Ovary (tissue), 9 donors: ENCODE results near the gene C1QTNF1. TPM values are rescaled to one million over a fixed set of nuclear protein-coding genes. Genes with fewer than 3 reads are reported as not detected.
"Not testable (repeated sequence)": the region's sequence is repeated elsewhere in the genome, so short reads cannot be mapped to it uniquely, and the experiment has no call there.

ENCODE experiments used
- DNase-seq, 5 donors: peaks; one replicate each; pipeline ENCODE4 v3.0.0-alpha.2; 2019 to 2020
- H3K27ac ChIP-seq, 2 donors: fragments of 200-600 bp; one replicate each; pipeline versions ENCODE4 v1.5.1 to v1.8.0; 2019 to 2022
- H3K27me3 ChIP-seq: fragments of 200-600 bp; one replicate; pipeline ENCODE4 v1.8.0; 2022
- H3K36me3 ChIP-seq: fragments of 200-600 bp; sonication (generic); one replicate; pipeline ENCODE4 v1.5.1; 2019
- H3K4me1 ChIP-seq: one replicate; pipeline ENCODE4 v1.8.1; 2013; ENCODE audit warnings: mild to moderate bottlenecking, moderate library complexity; ENCODE audit not compliant: insufficient read depth
- H3K4me3 ChIP-seq: fragments of 200-600 bp; sonication (generic); one replicate; pipeline ENCODE4 v1.5.1; 2017
- H3K9me3 ChIP-seq, 2 donors: fragments of 200-600 bp in 1 of 2; sonication (generic) in 1 of 2; one replicate each; pipeline versions ENCODE4 v1.5.1 to v1.8.1; 2013 to 2019; ENCODE audit warnings: mild to moderate bottlenecking in 1 of 2, moderate library complexity in 1 of 2
- EP300 ChIP-seq: sonication (generic); formaldehyde crosslinking; IDR thresholded peaks from one replicate; pipeline ENCODE4 v1.6.1; 2017; ENCODE audit warnings: antibody characterized with exemption
- POLR2A ChIP-seq: fragments of 450-650 bp; IDR thresholded peaks from one replicate; pipeline ENCODE4 v1.6.1; 2017; ENCODE audit warnings: antibody characterized with exemption, mild to moderate bottlenecking, moderate library complexity
- WGBS, 3 donors: extraction: QIAGEN DNeasy Blood & Tissue Kit in 1 of 3; methylation state at CpG; one replicate each; pipeline versions ENCODE4 v1.1.5 to v1.1.7; 2013 to 2017; 5-methylcytosine and 5-hydroxymethylcytosine counted together
- intact Hi-C, 4 donors: fragments of 100-400 bp; cut with DNase I; formaldehyde crosslinking; loops; one replicate each; pipeline versions ENCODE4 v1.11.0 to v1.15.1; 2022 to 2023
- polyA plus RNA-seq, 2 donors: library from polyadenylated mRNA; stranded (reverse); fragments of 200-250 nt in 1 of 2; fragments of 350-450 nt in 1 of 2; fragmentation: Illumina TruSeq in 1 of 2; extraction: RNeasy Lipid Tissue Mini Kit (QIAGEN cat#74804) in 1 of 2; gene quantifications; one replicate each; pipeline ENCODE4 v1.2.3, GENCODE V29; 2013 to 2014
- total RNA-seq, 7 donors: library from RNA; depleted of rRNA in 2 of 7; stranded (reverse); fragments of >200 nt in 2 of 7; fragmentation: NEBNext Ultra II Directional in 3 of 7; extraction: Animal tissue kit (Norgen Biotek cat#: 25700) in 3 of 7; gene quantifications; one replicate each; pipeline versions ENCODE4 v1.1.0 to v1.2.4, GENCODE V29; 2016 to 2023
- TF ChIP-seq, protein P1 (sequence below), 3 donors: fragments of 450-650 bp in 2 of 3; fragments of 200-600 bp in 1 of 3; IDR thresholded peaks; one replicate each; pipeline versions ENCODE4 v1.5.1 to v1.8.0; 2016 to 2022; ENCODE audit warnings: antibody characterized with exemption in 3 of 3, mild to moderate bottlenecking in 1 of 3
- donor health status: DM: no; HTN: no; CAD: no; lungs with moderate emphysema.
- donor health status: DM: no; HTN: no; CAD: no.
- donor health status: Bipolar disorder and iron deficiency.
- donor health status: DM: yes; HTN: yes; CAD: no.
- donor health status: DM: no; HTN: no; CAD: no.
- donor health status: DM: yes; HTN: yes; CAD: no.

The C1QTNF1 gene
- total and polyA plus RNA-seq, 9 donors: 17.9 to 85.9 (median 53.5) TPM

DNA sequence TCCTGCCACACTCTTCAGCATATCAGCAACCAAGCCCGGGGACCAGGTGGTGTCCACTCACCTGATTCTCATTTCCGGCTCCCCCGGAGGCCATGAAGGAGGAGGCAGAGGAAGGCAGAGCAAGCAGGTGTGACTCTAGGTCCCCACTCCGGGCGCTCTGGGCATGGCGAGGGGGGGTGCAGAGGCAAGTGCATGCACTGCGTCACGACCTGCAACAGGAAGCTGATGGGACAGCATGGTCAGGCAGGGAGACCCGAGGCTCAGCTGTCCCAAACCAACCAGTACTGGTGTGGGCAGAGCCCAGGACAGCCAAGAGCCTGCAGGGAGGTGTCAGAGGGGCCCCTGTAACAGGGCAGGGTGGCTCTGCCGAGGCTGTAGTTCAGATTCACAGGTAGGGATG, 48.6 kb downstream of the C1QTNF1 start:
- DNase-seq: peak in 1 of 5 donors; percentile 31
- intact Hi-C loops: no loop called here

DNA sequence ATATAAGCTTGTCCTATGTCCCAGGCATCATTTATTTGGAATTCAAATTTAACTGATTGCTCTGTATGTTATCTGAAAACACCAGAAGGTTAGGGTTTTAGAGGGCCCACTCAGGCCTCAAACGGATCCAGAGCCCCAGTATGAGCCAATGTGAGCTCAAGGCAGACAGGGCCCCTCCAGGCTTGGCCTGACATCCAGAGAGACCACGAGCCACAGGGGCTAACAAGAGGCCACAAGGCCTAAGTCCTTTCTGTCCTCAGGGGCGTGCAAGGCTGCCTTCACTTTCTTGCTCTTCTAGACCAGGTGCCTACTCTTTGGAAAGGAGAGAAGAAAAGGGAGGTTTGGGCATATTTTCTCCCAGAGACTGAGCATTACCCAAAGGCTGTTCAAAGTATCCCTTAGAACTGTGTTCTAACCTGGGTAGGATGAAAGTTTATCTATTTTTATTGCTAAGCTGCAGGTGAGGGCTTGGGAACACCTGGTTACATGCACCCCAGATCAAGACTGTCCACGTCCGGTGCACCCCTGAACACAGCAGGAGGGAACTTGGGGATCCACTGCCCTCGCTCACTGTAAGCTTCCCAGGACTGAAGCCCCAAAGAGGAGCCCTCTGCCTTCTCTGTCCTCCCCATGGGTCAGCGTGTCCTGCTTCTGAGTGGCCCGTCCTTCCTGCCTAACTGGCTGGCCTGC, 49.2 kb downstream of the C1QTNF1 start:
- DNase-seq: peak in 1 of 5 donors; percentile 12
- Histone ChIP-seq H3K4me1 (peaks cover 2% of the 10 kb centered on the region), H3K27ac (no peak overlapping the region), H3K27me3 (no peaks in the 10 kb centered on the region), H3K36me3 (no peaks in the 10 kb centered on the region), H3K9me3 (no peaks in the 10 kb centered on the region), H3K4me3 (no peak overlapping the region)
- intact Hi-C loops: no loop called here
- TF ChIP-seq, protein P1, sequence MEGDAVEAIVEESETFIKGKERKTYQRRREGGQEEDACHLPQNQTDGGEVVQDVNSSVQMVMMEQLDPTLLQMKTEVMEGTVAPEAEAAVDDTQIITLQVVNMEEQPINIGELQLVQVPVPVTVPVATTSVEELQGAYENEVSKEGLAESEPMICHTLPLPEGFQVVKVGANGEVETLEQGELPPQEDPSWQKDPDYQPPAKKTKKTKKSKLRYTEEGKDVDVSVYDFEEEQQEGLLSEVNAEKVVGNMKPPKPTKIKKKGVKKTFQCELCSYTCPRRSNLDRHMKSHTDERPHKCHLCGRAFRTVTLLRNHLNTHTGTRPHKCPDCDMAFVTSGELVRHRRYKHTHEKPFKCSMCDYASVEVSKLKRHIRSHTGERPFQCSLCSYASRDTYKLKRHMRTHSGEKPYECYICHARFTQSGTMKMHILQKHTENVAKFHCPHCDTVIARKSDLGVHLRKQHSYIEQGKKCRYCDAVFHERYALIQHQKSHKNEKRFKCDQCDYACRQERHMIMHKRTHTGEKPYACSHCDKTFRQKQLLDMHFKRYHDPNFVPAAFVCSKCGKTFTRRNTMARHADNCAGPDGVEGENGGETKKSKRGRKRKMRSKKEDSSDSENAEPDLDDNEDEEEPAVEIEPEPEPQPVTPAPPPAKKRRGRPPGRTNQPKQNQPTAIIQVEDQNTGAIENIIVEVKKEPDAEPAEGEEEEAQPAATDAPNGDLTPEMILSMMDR (IDR thresholded peaks at IDR 0.05): no peak
- no peak for TF ChIP-seq POLR2A
- 89 to 94% (median 90%) methylated on average over 8 of the region's 8 CpGs for WGBS, 3 donors

More for the DNA sequence above, 48.6 kb downstream of the C1QTNF1 start:
- Histone ChIP-seq H3K27ac (no peak overlapping the region), H3K4me1 (peaks cover 2% of the 10 kb centered on the region), H3K9me3 (no peaks in the 10 kb centered on the region), H3K4me3 (no peak overlapping the region), H3K27me3 (no peaks in the 10 kb centered on the region), H3K36me3 (no peaks in the 10 kb centered on the region)
- WGBS, 3 donors: 84 to 90% (median 85%) methylated on average over 10 of the region's 10 CpGs
- TF ChIP-seq, protein P1 (IDR thresholded peaks at IDR 0.05): no peak
- TF ChIP-seq POLR2A (no peak), EP300 (no peak)

DNA sequence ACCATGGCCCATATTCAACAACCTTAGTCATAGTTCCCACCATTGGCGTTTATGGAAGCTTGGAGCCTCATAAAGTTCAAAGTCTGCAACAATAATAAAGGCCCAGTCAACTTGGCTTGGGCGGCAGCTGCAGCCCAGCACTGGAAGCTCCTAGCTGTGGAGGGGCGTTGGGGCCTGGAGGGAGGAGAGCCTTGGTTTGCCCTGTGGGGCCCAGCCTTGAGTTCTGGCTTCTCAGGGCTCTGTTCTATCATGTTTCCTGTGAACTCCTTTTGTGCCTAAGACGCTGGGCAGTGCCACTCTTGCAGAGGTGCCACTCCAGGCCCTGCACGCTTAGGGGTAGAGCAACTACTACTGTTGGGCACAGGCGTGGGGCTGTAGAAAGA, 49.7 kb downstream of the C1QTNF1 start:
- Histone ChIP-seq H3K27ac (no peak overlapping the region), H3K4me1 (peaks cover 2% of the 10 kb centered on the region), H3K4me3 (no peak overlapping the region), H3K36me3 (no peaks in the 10 kb centered on the region), H3K27me3 (no peaks in the 10 kb centered on the region), H3K9me3 (no peaks in the 10 kb centered on the region)
- 84 to 90% (median 87%) methylated on average over 6 of the region's 6 CpGs for WGBS, 3 donors
- peak in 1 of 5 donors; percentile 28 for DNase-seq
- intact Hi-C loops: no loop called here
- TF ChIP-seq POLR2A (no peak), EP300 (no peak)
- TF ChIP-seq, protein P1 (IDR thresholded peaks at IDR 0.05): no peak

DNA sequence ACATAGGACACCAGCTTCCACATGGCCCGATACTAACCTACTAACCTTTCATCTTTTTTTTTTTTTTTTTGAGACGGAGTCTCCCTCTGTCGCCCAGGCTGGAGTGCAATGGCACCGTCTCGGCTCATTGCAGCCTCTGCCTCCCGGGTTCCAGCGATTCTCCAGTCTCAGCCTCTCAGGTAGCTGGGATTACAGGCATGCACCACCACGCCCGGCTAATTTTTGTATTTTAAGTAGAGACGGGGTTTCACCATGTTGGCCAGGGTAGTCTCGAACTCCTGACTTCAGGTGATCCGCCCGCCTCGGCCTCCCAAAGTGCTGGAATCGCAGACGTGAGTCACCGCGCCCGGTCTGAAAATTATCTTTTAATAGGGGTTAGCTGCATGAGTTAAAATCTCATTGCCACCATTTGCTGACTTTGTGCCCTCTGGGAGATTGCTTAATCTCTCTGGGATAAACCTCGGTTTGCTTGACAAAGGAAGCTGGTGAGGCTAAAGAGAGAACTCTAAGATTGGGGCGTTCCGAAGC, 50.2 kb downstream of the C1QTNF1 start:
- H3K9me3 ChIP-seq, H3K4me1 ChIP-seq, H3K36me3 ChIP-seq, H3K27me3 ChIP-seq, intact Hi-C loops: not testable (repeated sequence)
- peak in 1 of 5 donors; percentile 47 for DNase-seq
- 58 to 70% (median 69%) methylated on average over 22 of the region's 22 CpGs for WGBS, 3 donors
- Histone ChIP-seq H3K27ac (peak overlapping the region in 1 of 2 donors; percentile 93), H3K4me3 (peak overlapping the region; percentile 81)
